GM12892 (cell line): ENCODE data around the gene SPRYD4.

Source experiments
- POLR2A ChIP-seq: IDR thresholded peaks from 2 replicates; pipeline ENCODE4 v1.6.1; 2011; ENCODE audit warnings: low read depth, low read length, control low read depth
- TAF1 ChIP-seq: IDR thresholded peaks from 2 replicates; pipeline ENCODE4 v1.6.1; 2011; ENCODE audit warnings: low read depth, mild to moderate bottlenecking, control low read depth, low read length, borderline replicate concordance

DNA sequence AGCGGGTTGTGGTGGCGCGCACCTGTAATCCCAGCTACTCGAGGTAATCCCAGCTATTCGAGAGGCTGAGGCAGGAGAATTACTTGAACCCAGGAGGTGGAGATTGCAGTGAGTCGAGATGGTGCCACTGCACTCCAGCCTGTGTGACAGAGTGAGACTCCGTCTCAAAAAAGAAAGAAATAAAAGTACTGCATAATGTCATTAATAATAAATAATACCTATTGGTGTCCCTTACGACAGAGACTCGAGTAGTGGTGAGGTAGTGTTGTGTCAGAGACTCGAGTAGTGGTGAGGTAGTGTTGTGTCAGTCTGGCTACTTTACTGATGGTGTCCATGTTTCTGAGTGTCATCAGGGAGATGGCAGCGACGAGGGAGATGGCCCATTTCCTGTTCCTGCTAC lies 18.3 kb downstream of the SPRYD4 start:
- no peak for TF ChIP-seq TAF1
- TF ChIP-seq POLR2A: no peak
